CD4-positive, alpha-beta T cell treated with Interferon alpha-2 for 1 hour (primary cell): ENCODE data around the gene DGKQ.
"Not testable (repeated sequence)": the region's sequence is repeated elsewhere in the genome, so short reads cannot be mapped to it uniquely, and the experiment has no call there.

Experiments used
- DNase-seq, 2 donors: peaks; one replicate each; pipeline ENCODE4 v3.0.0-alpha.2; 2020 to 2022

Gene DGKQ

DNA sequence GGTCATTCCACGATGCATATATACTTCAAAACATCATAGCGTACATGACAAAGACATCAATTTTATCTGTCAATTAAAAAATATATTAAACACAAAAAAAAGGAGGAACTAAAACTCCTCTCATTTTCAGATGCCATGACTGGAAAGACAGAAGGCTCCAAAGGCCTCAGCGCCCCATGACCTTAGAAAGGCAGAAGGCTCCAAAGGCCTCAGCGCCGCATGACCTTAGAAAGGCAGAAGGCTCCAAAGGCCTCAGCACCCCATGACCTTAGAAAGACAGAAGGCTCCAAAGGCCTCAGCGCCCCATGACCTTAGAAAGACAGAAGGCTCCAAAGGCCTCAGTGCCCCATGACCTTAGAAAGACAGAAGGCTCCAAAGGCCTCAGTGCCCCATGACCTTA lies 54.8 kb downstream of the DGKQ start:
- not testable (repeated sequence) for DNase-seq

DNA sequence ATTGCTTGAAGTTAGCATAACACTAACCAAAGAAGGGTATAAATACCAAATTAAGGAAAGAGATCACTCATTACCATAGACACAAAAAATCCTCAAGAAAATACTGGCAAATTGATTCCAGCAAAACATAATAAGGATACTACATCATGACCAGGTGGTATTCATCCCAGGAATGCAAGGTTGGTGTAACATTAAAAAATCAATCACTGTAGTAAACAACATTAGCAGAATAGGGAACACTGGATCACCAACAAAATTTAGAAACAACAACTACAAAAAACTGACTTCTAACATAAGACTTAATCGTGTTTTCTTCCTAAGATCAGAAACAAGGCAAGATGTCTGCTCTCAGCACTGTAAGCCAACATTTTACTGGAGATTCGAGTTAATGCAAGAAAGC lies 55.4 kb downstream of the DGKQ start:
- no peak for DNase-seq

DNA sequence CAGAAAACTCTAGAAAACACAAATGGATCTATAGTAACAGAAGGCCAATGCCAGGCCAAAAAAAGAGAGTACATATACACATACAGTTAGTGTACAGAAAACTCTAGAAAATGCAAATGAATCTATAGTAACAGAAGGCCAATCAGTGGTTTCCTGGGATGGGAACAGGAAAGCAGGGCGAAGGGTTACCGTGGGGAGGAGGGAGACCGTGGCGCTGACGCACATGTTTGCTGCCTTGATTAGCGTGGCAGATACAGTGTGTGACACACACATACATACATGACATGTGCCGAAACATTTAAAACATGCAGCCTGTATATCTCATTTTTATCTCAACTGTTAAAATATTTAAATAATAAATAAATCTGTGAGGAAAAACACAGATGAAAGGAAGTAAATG lies 55.9 kb downstream of the DGKQ start:
- no peak for DNase-seq

DNA sequence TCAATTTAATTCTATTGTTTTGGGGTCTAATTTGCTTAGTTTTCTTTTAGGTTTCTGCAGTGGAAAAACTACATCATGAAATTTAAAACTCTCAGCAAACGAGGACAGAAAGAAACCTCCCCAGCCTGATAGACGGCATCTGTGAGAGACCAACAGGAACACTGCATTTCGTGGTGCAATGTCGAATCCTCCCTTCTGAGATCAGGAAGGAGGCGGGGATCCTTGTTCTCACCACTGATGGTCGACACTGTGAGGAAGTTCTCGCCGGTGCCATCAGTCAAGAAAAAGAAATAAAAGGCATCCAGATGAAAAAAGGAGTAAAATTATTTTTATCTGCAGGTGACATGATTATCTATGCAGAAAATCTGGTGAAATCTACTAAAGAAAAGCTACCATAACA lies 57.8 kb downstream of the DGKQ start:
- no peak for DNase-seq

GRCh38 chr4:915041-915474 lies 58.3 kb downstream of the DGKQ start:
- DNase-seq = no peak

DNA sequence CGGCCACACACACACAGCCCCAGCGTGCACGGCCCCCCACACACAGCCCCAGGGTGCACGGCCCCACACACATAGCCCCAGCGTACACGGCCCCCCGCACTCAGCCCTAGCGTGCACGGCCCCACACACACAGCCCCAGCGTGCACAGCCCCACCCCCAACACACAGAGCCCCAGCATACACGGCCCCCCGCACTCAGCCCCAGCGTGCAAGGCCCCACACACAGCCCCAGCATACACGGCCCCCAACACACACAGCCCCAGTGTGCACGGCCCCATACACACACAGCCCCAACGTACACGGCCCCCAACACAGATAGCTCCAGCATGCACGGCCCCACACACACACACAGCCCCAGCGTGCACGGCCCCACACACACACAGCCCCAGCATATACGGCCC lies 58.8 kb downstream of the DGKQ start:
- DNase-seq = no peak

- no peak for DNase-seq
Measured at GRCh38 chr4:913280-913618, 60.1 kb downstream of the DGKQ start.

DNA sequence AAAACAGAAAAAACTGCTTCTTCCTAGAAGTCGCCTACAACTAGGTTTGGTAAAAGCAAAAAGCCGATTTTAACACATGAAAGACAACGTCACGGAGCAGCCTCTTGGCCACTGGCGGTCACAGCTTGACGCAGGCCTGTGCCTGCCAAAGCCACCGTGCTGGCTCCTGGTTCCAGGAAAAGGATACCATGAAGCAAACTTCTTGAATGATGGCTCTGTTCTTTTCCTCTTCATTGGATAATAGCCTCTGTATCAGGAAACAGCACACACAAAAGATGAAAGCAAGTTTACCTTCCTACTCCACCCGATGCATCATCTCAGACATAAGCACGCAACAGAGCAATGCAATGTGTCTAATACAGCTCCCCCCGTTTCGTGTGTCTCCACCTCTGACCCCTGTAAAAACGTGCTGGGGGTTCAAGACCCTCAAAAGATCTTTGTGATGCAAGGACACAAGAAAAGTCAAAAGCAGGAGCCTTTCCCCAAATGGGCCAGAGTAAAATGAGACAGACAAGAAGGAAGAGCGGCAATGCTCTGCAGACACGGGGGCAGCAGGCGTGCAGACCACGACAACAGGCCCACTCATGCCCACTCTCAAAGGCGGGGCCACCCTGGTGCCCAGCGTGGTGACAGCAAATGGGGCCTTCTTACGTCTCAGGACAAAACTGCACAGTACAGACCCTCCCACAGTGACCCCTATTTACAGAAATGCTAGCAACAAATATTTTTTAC lies 60.7 kb downstream of the DGKQ start:
- DNase-seq = no peak

DNA sequence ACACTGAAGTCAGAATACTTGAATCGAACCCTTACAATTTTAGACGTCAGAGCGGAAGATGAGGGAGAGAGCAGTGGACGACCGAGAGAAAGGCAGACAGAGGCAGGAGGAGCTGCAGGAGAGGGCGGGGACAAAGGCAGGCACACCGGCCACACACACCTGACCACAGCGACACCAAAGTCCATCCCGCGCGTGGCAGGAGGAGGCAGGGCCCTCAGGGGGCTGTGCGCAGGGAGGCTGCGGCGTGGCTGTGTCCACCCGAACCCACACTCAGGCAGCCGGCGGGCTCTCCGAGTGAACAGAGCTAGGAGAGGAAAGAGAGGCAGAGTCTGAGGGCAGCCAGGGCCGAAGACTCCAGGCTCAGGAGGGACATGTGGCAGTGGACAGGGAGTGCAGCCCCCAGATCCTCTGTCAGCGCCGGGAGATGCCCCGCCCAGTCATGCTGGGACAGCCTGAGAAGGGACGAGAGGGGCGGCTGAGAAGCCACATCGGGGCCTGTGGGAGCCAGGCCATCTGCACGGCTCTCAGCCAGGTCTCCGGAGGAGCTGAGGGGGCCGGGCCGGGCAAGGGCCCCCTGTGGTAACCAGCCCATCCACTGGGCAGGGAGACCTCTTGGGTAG lies 61.4 kb downstream of the DGKQ start:
- DNase-seq = no peak

- no peak for DNase-seq
Measured at GRCh38 chr4:911221-911751, 62.1 kb downstream of the DGKQ start.

GRCh38 chr4:910366-911091 lies 62.8 kb downstream of the DGKQ start:
- DNase-seq = no peak

GRCh38 chr4:909821-910220 lies 63.5 kb downstream of the DGKQ start:
- no peak for DNase-seq

DNA sequence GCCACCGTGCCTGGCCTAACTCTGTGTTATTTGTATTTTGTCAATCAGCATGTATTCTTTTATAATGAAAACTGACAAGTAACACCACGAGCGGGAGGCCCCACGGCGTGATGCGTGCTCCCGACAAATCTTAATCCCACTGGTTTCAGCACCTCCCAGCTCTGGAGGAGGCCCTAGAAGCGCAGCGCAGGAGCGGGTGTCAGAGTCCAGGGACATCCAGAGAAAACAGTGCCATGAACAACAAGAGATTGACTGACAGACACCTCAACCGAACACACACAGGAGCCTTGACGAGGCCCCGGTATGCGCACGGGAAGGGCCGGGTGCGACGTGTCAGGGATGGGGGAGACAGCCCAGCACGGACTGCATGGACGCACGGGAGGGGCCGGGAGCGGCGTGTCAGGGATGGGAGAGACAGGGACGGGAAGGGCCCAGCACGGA lies 64.2 kb downstream of the DGKQ start:
- DNase-seq = no peak
